Measurements from ENCODE around the gene TMEM150A. TPM values are rescaled to one million over a fixed set of nuclear protein-coding genes. Genes with fewer than 3 reads are reported as not detected.

Gene TMEM150A
- total and polyA plus RNA-seq, 2 of the 13 experiments (the other 11 are each of a cell fraction or from before 2014, with no cell fraction given), result 30.1 to 70.4 TPM

DNA sequence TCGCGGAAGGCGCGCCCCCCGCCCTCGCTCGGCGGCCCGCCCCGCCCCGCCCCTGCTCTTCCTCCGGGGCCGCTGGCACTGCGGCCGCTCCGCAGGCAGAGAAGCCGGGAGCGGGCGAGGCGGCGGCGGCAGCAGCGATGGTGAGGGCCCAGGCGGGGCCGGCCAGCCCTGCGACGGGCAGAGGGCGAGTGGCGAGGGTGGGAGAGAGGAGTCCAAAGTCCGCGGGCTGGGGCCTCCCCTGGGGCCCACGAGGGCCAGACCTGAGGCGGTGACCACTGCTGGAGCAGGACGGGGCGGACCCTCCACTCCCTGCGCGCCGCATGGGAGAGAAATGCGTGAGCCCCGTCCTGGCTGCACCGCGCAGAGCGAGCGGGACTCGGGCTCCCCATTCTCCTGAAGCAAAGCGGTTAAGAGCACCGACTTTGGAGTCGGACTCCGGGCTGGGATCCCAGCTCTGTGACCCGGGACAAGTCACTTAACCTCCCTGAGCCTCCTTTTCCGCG lies 18.1 kb downstream of the TMEM150A start, which contains the start of gene VAMP5 (continued):
- TF ChIP-seq, protein P1, sequence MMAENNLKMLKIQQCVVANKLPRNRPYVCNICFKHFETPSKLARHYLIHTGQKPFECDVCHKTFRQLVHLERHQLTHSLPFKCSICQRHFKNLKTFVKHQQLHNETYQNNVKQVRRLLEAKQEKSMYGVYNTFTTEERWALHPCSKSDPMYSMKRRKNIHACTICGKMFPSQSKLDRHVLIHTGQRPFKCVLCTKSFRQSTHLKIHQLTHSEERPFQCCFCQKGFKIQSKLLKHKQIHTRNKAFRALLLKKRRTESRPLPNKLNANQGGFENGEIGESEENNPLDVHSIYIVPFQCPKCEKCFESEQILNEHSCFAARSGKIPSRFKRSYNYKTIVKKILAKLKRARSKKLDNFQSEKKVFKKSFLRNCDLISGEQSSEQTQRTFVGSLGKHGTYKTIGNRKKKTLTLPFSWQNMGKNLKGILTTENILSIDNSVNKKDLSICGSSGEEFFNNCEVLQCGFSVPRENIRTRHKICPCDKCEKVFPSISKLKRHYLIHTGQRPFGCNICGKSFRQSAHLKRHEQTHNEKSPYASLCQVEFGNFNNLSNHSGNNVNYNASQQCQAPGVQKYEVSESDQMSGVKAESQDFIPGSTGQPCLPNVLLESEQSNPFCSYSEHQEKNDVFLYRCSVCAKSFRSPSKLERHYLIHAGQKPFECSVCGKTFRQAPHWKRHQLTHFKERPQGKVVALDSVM (CRISPR knock-in tag; IDR thresholded peaks at IDR 0.05), result peak; percentile 59
- TF ChIP-seq, protein P2, sequence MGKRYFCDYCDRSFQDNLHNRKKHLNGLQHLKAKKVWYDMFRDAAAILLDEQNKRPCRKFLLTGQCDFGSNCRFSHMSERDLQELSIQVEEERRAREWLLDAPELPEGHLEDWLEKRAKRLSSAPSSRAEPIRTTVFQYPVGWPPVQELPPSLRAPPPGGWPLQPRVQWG (CRISPR knock-in tag; IDR thresholded peaks at IDR 0.05; ENCODE audit: borderline replicate concordance, low read depth), result no peak
- TF ChIP-seq, protein P3, sequence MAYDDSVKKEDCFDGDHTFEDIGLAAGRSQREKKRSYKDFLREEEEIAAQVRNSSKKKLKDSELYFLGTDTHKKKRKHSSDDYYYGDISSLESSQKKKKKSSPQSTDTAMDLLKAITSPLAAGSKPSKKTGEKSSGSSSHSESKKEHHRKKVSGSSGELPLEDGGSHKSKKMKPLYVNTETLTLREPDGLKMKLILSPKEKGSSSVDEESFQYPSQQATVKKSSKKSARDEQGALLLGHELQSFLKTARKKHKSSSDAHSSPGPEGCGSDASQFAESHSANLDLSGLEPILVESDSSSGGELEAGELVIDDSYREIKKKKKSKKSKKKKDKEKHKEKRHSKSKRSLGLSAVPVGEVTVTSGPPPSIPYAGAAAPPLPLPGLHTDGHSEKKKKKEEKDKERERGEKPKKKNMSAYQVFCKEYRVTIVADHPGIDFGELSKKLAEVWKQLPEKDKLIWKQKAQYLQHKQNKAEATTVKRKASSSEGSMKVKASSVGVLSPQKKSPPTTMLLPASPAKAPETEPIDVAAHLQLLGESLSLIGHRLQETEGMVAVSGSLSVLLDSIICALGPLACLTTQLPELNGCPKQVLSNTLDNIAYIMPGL (CRISPR knock-in tag; IDR thresholded peaks at IDR 0.05; ENCODE audit: borderline replicate concordance in 1 of 2, low read depth in 1 of 2), result peak in 1 of 2 experiments; percentile 24; a peak in 3 of 4 replicates
- TF ChIP-seq, protein P4, sequence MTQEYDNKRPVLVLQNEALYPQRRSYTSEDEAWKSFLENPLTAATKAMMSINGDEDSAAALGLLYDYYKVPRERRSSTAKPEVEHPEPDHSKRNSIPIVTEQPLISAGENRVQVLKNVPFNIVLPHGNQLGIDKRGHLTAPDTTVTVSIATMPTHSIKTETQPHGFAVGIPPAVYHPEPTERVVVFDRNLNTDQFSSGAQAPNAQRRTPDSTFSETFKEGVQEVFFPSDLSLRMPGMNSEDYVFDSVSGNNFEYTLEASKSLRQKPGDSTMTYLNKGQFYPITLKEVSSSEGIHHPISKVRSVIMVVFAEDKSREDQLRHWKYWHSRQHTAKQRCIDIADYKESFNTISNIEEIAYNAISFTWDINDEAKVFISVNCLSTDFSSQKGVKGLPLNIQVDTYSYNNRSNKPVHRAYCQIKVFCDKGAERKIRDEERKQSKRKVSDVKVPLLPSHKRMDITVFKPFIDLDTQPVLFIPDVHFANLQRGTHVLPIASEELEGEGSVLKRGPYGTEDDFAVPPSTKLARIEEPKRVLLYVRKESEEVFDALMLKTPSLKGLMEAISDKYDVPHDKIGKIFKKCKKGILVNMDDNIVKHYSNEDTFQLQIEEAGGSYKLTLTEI (CRISPR knock-in tag; conservative IDR thresholded peaks at IDR 0.05), result no peak
- peak; percentile 84; the same call in 1 of the 2 replicates for TF ChIP-seq ZNF607 (CRISPR knock-in tag; IDR thresholded peaks at IDR 0.05; ENCODE audit: borderline replicate concordance)
- TF ChIP-seq, protein P5, sequence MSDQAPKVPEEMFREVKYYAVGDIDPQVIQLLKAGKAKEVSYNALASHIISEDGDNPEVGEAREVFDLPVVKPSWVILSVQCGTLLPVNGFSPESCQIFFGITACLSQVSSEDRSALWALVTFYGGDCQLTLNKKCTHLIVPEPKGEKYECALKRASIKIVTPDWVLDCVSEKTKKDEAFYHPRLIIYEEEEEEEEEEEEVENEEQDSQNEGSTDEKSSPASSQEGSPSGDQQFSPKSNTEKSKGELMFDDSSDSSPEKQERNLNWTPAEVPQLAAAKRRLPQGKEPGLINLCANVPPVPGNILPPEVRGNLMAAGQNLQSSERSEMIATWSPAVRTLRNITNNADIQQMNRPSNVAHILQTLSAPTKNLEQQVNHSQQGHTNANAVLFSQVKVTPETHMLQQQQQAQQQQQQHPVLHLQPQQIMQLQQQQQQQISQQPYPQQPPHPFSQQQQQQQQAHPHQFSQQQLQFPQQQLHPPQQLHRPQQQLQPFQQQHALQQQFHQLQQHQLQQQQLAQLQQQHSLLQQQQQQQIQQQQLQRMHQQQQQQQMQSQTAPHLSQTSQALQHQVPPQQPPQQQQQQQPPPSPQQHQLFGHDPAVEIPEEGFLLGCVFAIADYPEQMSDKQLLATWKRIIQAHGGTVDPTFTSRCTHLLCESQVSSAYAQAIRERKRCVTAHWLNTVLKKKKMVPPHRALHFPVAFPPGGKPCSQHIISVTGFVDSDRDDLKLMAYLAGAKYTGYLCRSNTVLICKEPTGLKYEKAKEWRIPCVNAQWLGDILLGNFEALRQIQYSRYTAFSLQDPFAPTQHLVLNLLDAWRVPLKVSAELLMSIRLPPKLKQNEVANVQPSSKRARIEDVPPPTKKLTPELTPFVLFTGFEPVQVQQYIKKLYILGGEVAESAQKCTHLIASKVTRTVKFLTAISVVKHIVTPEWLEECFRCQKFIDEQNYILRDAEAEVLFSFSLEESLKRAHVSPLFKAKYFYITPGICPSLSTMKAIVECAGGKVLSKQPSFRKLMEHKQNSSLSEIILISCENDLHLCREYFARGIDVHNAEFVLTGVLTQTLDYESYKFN (CRISPR knock-in tag; conservative IDR thresholded peaks at IDR 0.05), result peak; percentile 92
- TF ChIP-seq, protein P6, sequence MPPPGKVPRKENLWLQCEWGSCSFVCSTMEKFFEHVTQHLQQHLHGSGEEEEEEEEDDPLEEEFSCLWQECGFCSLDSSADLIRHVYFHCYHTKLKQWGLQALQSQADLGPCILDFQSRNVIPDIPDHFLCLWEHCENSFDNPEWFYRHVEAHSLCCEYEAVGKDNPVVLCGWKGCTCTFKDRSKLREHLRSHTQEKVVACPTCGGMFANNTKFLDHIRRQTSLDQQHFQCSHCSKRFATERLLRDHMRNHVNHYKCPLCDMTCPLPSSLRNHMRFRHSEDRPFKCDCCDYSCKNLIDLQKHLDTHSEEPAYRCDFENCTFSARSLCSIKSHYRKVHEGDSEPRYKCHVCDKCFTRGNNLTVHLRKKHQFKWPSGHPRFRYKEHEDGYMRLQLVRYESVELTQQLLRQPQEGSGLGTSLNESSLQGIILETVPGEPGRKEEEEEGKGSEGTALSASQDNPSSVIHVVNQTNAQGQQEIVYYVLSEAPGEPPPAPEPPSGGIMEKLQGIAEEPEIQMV (CRISPR knock-in tag; IDR thresholded peaks at IDR 0.05; ENCODE audit: low read depth), result peak; percentile 68
- TF ChIP-seq, protein P7, sequence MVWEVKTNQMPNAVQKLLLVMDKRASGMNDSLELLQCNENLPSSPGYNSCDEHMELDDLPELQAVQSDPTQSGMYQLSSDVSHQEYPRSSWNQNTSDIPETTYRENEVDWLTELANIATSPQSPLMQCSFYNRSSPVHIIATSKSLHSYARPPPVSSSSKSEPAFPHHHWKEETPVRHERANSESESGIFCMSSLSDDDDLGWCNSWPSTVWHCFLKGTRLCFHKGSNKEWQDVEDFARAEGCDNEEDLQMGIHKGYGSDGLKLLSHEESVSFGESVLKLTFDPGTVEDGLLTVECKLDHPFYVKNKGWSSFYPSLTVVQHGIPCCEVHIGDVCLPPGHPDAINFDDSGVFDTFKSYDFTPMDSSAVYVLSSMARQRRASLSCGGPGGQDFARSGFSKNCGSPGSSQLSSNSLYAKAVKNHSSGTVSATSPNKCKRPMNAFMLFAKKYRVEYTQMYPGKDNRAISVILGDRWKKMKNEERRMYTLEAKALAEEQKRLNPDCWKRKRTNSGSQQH (CRISPR knock-in tag; IDR thresholded peaks at IDR 0.05; ENCODE audit: low read depth), result no peak
- TF ChIP-seq ZNF660 (CRISPR knock-in tag; IDR thresholded peaks at IDR 0.05; ENCODE audit: borderline replicate concordance, low read depth), result no peak
- no peak for TF ChIP-seq PCBP2 (optimal IDR thresholded peaks at IDR 0.05; ENCODE audit: low read depth, low read length, poor library complexity, severe bottlenecking)
- TF ChIP-seq MIXL1 (CRISPR knock-in tag; IDR thresholded peaks at IDR 0.05), result 0 out of 2 replicates have a peak, but pooled peaks have one; percentile 3
- peak; percentile 95; the same call in 1 of the 2 replicates for TF ChIP-seq ZNF235 (CRISPR knock-in tag; IDR thresholded peaks at IDR 0.05; ENCODE audit: borderline replicate concordance)
- no peak for TF ChIP-seq TBL1XR1 (IDR thresholded peaks at IDR 0.05; ENCODE audit: borderline replicate concordance, low read length, partially characterized antibody)
- TF ChIP-seq ZNF747 (CRISPR knock-in tag; IDR thresholded peaks at IDR 0.05; ENCODE audit: borderline replicate concordance), result no peak; the same call in 1 of the 2 replicates
